Liver (tissue), 3 donors: ENCODE data around the gene PARN.
A peak's percentile ranks its signal among the peaks of the same experiment; 100 is the strongest.

ENCODE experiments used
- EGR1 ChIP-seq, 2 donors: IDR thresholded peaks; 2 replicates each; pipeline ENCODE4 v1.6.1; 2016 to 2018; ENCODE audit warnings: antibody characterized with exemption in 2 of 2, low read depth in 2 of 2
- GABPA ChIP-seq, 2 donors: IDR thresholded peaks in 1 of 2; conservative IDR thresholded peaks in 1 of 2; 2 replicates each; pipeline ENCODE4 v1.6.1; 2016; ENCODE audit warnings: antibody characterized with exemption in 2 of 2, mild to moderate bottlenecking in 1 of 2, moderate library complexity in 1 of 2
- HNF4G ChIP-seq: IDR thresholded peaks from 2 replicates; pipeline ENCODE4 v1.6.1; 2016; ENCODE audit warnings: antibody characterized with exemption
- JUND ChIP-seq, 2 donors: IDR thresholded peaks; 2 replicates each; pipeline ENCODE4 v1.6.1; 2016; ENCODE audit warnings: antibody characterized with exemption in 2 of 2
- SP1 ChIP-seq: IDR thresholded peaks from 2 replicates; pipeline ENCODE4 v1.6.1; 2018; ENCODE audit warnings: antibody characterized with exemption, mild to moderate bottlenecking
- YY1 ChIP-seq: IDR thresholded peaks from 2 replicates; pipeline ENCODE4 v1.6.1; 2016; ENCODE audit warnings: antibody characterized with exemption, mild to moderate bottlenecking
- TF ChIP-seq, protein P1 (sequence below): fragments of 150-350 bp; IDR thresholded peaks from 2 replicates; pipeline ENCODE4 v1.5.1; 2017; ENCODE audit warnings: improper control_type of control experiment, low read depth, low read length; ENCODE audit not compliant: missing input control
- TF ChIP-seq, protein P2 (sequence below): IDR thresholded peaks from 2 replicates; pipeline ENCODE4 v1.6.1; 2016; ENCODE audit warnings: antibody characterized with exemption
- TF ChIP-seq, protein P3 (sequence below): IDR thresholded peaks from 2 replicates; pipeline ENCODE4 v1.6.1; 2016; ENCODE audit warnings: antibody characterized with exemption
- donor health status: healthy.
- donor health status: healthy.

DNA sequence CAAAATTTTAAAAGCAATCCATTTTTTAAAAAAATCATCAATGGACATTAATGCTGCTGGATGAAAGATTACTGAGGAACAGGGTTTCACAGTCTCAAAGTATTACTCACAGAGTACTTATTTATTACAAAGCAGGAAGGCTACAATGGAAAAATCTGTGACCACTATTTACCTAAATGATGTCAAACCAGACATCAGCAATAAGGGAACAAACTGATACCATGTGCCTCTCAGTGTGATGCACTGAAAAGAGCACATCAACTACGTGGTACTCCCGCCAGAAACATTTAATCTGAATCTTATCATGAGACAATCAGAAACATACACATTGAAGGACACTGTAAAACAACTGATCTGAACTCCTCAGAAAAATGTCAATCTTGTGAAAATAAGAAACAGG lies 124.2 kb downstream of the PARN start:
- TF ChIP-seq GABPA (IDR thresholded peaks at IDR 0.05 in 1 of 2, conservative IDR thresholded peaks at IDR 0.05 in 1 of 2) (no peak), SP1 (peak; percentile 16), EGR1 (IDR thresholded peaks at IDR 0.05; ENCODE audit: low read depth in 2 of 2) (peak in 1 of 2 donors; percentile 38), HNF4G (no peak), JUND (IDR thresholded peaks at IDR 0.05) (peak in 1 of 2 donors; percentile 53), YY1 (no peak)
- TF ChIP-seq, protein P1, sequence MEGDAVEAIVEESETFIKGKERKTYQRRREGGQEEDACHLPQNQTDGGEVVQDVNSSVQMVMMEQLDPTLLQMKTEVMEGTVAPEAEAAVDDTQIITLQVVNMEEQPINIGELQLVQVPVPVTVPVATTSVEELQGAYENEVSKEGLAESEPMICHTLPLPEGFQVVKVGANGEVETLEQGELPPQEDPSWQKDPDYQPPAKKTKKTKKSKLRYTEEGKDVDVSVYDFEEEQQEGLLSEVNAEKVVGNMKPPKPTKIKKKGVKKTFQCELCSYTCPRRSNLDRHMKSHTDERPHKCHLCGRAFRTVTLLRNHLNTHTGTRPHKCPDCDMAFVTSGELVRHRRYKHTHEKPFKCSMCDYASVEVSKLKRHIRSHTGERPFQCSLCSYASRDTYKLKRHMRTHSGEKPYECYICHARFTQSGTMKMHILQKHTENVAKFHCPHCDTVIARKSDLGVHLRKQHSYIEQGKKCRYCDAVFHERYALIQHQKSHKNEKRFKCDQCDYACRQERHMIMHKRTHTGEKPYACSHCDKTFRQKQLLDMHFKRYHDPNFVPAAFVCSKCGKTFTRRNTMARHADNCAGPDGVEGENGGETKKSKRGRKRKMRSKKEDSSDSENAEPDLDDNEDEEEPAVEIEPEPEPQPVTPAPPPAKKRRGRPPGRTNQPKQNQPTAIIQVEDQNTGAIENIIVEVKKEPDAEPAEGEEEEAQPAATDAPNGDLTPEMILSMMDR, result no peak
- TF ChIP-seq, protein P2, sequence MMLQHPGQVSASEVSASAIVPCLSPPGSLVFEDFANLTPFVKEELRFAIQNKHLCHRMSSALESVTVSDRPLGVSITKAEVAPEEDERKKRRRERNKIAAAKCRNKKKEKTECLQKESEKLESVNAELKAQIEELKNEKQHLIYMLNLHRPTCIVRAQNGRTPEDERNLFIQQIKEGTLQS, result no peak
- TF ChIP-seq, protein P3, sequence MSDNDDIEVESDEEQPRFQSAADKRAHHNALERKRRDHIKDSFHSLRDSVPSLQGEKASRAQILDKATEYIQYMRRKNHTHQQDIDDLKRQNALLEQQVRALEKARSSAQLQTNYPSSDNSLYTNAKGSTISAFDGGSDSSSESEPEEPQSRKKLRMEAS, result no peak
